IPS-20b (cell line): ENCODE measurements around the gene VWA8.

Experiments used
- H3K27ac ChIP-seq: one replicate; pipeline ENCODE4 v1.5.1; 2013; ENCODE audit warnings: low read length
- H3K27me3 ChIP-seq: 2 replicates; pipeline ENCODE4 v1.6.1; 2013; ENCODE audit warnings: mild to moderate bottlenecking, low read length, inconsistent platforms; ENCODE audit not compliant: insufficient read depth
- H3K36me3 ChIP-seq: 2 replicates; pipeline ENCODE4 v1.6.1; 2013; ENCODE audit warnings: low read depth, mild to moderate bottlenecking, inconsistent platforms, low read length, moderate library complexity; ENCODE audit not compliant: insufficient read depth
- H3K4me1 ChIP-seq: 2 replicates; pipeline ENCODE4 v1.6.1; 2013; ENCODE audit warnings: mild to moderate bottlenecking, control low read depth, inconsistent platforms, low read length, moderate library complexity; ENCODE audit not compliant: insufficient read depth
- H3K4me3 ChIP-seq: 2 replicates; pipeline ENCODE4 v1.5.1; 2013; ENCODE audit warnings: mild to moderate bottlenecking, low read length, inconsistent platforms
- H3K9ac ChIP-seq: 2 replicates; pipeline ENCODE4 v1.6.1; 2013; ENCODE audit warnings: low read depth, mild to moderate bottlenecking, inconsistent platforms, low read length, moderate library complexity
- H3K9me3 ChIP-seq: 2 replicates; pipeline ENCODE4 v1.6.1; 2013; ENCODE audit warnings: mild to moderate bottlenecking, low read depth, low read length, inconsistent platforms; ENCODE audit not compliant: insufficient read depth

Gene VWA8

GRCh38 chr13:41674246-41674645 is 286.7 kb downstream of the VWA8 start:
- no peak overlapping the region for H3K4me3 ChIP-seq
- no peak overlapping the region for H3K9ac ChIP-seq
- no peak overlapping the region for H3K27ac ChIP-seq
- H3K27me3 ChIP-seq, result no peaks in the 10 kb centered on the region
- H3K9me3 ChIP-seq, result no peaks in the 10 kb centered on the region
- H3K4me1 ChIP-seq, result peaks cover 3% of the 10 kb centered on the region; the same call in 1 of the 2 replicates
- H3K36me3 ChIP-seq, result peaks cover 6% of the 10 kb centered on the region; the same call in 1 of the 2 replicates

GRCh38 chr13:41673640-41674039 is 287.3 kb downstream of the VWA8 start:
- peaks cover 6% of the 10 kb centered on the region; the same call in 1 of the 2 replicates for H3K36me3 ChIP-seq
- H3K27me3 ChIP-seq, result no peaks in the 10 kb centered on the region
- H3K9me3 ChIP-seq, result no peaks in the 10 kb centered on the region
- no peak overlapping the region for H3K27ac ChIP-seq
- no peak overlapping the region for H3K9ac ChIP-seq
- no peak overlapping the region for H3K4me3 ChIP-seq
- H3K4me1 ChIP-seq, result no peaks in the 10 kb centered on the region

- Histone ChIP-seq H3K9ac (no peak overlapping the region), H3K27ac (no peak overlapping the region), H3K36me3 (peaks cover 6% of the 10 kb centered on the region; the same call in 1 of the 2 replicates), H3K9me3 (no peaks in the 10 kb centered on the region), H3K4me3 (no peak overlapping the region), H3K4me1 (no peaks in the 10 kb centered on the region), H3K27me3 (no peaks in the 10 kb centered on the region)
Measured at GRCh38 chr13:41670873-41671443, 290.0 kb downstream of the VWA8 start.

- no peak overlapping the region for H3K27ac ChIP-seq
- no peak overlapping the region for H3K9ac ChIP-seq
Measured at GRCh38 chr13:41668130-41668757, 292.7 kb downstream of the VWA8 start.

GRCh38 chr13:41666644-41667043 is 294.3 kb downstream of the VWA8 start:
- H3K27me3 ChIP-seq, result no peaks in the 10 kb centered on the region
- no peak overlapping the region for H3K27ac ChIP-seq
- H3K9me3 ChIP-seq, result no peaks in the 10 kb centered on the region
- no peak overlapping the region for H3K4me3 ChIP-seq
- H3K9ac ChIP-seq, result no peak overlapping the region
- peaks cover 6% of the 10 kb centered on the region; the same call in 1 of the 2 replicates for H3K36me3 ChIP-seq
- H3K4me1 ChIP-seq, result no peaks in the 10 kb centered on the region

More at GRCh38 chr13:41668130-41668757, 292.7 kb downstream of the VWA8 start:
- no peak overlapping the region for H3K4me3 ChIP-seq
- H3K9me3 ChIP-seq, result no peaks in the 10 kb centered on the region
- H3K27me3 ChIP-seq, result no peaks in the 10 kb centered on the region
- peaks cover 6% of the 10 kb centered on the region; the same call in 1 of the 2 replicates for H3K36me3 ChIP-seq
- H3K4me1 ChIP-seq, result no peaks in the 10 kb centered on the region

GRCh38 chr13:41660411-41660810 is 300.5 kb downstream of the VWA8 start:
- no peaks in the 10 kb centered on the region for H3K36me3 ChIP-seq
- no peaks in the 10 kb centered on the region for H3K4me1 ChIP-seq
- H3K4me3 ChIP-seq, result no peak overlapping the region
- H3K27ac ChIP-seq, result no peak overlapping the region
- H3K27me3 ChIP-seq, result no peaks in the 10 kb centered on the region
- no peak overlapping the region for H3K9ac ChIP-seq
- H3K9me3 ChIP-seq, result no peaks in the 10 kb centered on the region

- Histone ChIP-seq H3K4me1 (no peaks in the 10 kb centered on the region), H3K4me3 (no peak overlapping the region), H3K9ac (no peak overlapping the region), H3K9me3 (no peaks in the 10 kb centered on the region; the same call in 1 of the 2 replicates), H3K36me3 (no peaks in the 10 kb centered on the region), H3K27me3 (no peaks in the 10 kb centered on the region), H3K27ac (no peak overlapping the region)
Measured at GRCh38 chr13:41658057-41658661, 302.8 kb downstream of the VWA8 start.

- H3K9me3 ChIP-seq, result no peaks in the 10 kb centered on the region; the same call in 1 of the 2 replicates
- no peak overlapping the region for H3K4me3 ChIP-seq
- no peak overlapping the region for H3K27ac ChIP-seq
- 0 out of 2 replicates have a peak, but pooled peaks cover 2% of the 10 kb centered on the region for H3K4me1 ChIP-seq
- no peak overlapping the region for H3K9ac ChIP-seq
- H3K27me3 ChIP-seq, result no peaks in the 10 kb centered on the region
- H3K36me3 ChIP-seq, result no peaks in the 10 kb centered on the region
Measured at GRCh38 chr13:41655997-41656396, 304.9 kb downstream of the VWA8 start.

- no peak overlapping the region for H3K4me3 ChIP-seq
- H3K9me3 ChIP-seq, result no peaks in the 10 kb centered on the region; the same call in 1 of the 2 replicates
- H3K9ac ChIP-seq, result no peak overlapping the region
- H3K27ac ChIP-seq, result no peak overlapping the region
- H3K36me3 ChIP-seq, result no peaks in the 10 kb centered on the region
- H3K27me3 ChIP-seq, result no peaks in the 10 kb centered on the region
- H3K4me1 ChIP-seq, result 0 out of 2 replicates have a peak, but pooled peaks cover 2% of the 10 kb centered on the region
Measured at GRCh38 chr13:41654796-41655195, 306.1 kb downstream of the VWA8 start.

GRCh38 chr13:41652735-41653361 is 308.1 kb downstream of the VWA8 start:
- Histone ChIP-seq H3K9me3 (no peaks in the 10 kb centered on the region; the same call in 1 of the 2 replicates), H3K36me3 (no peaks in the 10 kb centered on the region), H3K27me3 (no peaks in the 10 kb centered on the region), H3K4me3 (no peak overlapping the region), H3K9ac (no peak overlapping the region), H3K4me1 (peaks cover 11% of the 10 kb centered on the region; the same call in 1 of the 2 replicates), H3K27ac (no peak overlapping the region)

- no peak overlapping the region for H3K9ac ChIP-seq
- no peaks in the 10 kb centered on the region for H3K27me3 ChIP-seq
- H3K27ac ChIP-seq, result no peak overlapping the region
- peaks cover 12% of the 10 kb centered on the region; the same call in 1 of the 2 replicates for H3K4me1 ChIP-seq
- no peaks in the 10 kb centered on the region for H3K36me3 ChIP-seq
- H3K4me3 ChIP-seq, result no peak overlapping the region
- H3K9me3 ChIP-seq, result no peaks in the 10 kb centered on the region; the same call in 1 of the 2 replicates
Measured at GRCh38 chr13:41651413-41652058, 309.4 kb downstream of the VWA8 start.
